GM12892 (cell line): ENCODE results near the gene DEK.
"Not testable (repeated sequence)": the region's sequence is repeated elsewhere in the genome, so short reads cannot be mapped to it uniquely, and the experiment has no call there.

Source experiments
- DNase-seq: peaks from one replicate; pipeline ENCODE4 v3.0.0; 2011; ENCODE audit not compliant: insufficient read length
- FAIRE-seq: peaks from 2 replicates; lab custom pipeline; 2011; peaks lifted over from hg19 to GRCh38; lab: Jason Lieb, UNC
- POLR2A ChIP-seq: IDR thresholded peaks from 2 replicates; pipeline ENCODE4 v1.6.1; 2011; ENCODE audit warnings: low read depth, low read length, control low read depth
- POLR2AphosphoS5 ChIP-seq: IDR thresholded peaks from 2 replicates; pipeline ENCODE4 v1.6.1; 2011; ENCODE audit warnings: low read depth, low read length, control low read depth
- TAF1 ChIP-seq: IDR thresholded peaks from 2 replicates; pipeline ENCODE4 v1.6.1; 2011; ENCODE audit warnings: low read depth, mild to moderate bottlenecking, control low read depth, low read length, borderline replicate concordance

Gene DEK

DNA sequence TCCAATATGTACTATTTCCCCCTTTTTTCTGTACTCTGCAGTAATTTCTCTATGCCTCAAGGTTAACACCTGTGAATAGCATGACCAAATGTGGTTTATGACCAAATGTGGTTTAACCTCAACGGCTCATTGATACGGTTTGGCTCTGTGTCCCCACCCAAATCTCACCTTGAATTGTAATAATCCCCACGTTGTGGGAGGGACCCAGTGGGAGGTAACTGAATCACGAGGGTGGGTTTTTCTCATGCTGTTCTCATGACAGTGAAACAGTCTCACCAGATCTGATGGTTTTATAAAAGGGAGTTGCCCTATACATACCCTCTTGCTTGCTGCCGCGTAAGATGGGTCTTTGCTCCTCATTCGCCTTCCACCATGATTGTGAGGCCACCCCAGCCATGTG lies 18.7 kb downstream of the DEK start:
- FAIRE-seq: no peak
- no peak for DNase-seq
- TF ChIP-seq POLR2AphosphoS5 (peak; percentile 55; the same call in 1 of the 2 replicates), TAF1 (no peak), POLR2A (peak; percentile 14; the same call in 1 of the 2 replicates)

DNA sequence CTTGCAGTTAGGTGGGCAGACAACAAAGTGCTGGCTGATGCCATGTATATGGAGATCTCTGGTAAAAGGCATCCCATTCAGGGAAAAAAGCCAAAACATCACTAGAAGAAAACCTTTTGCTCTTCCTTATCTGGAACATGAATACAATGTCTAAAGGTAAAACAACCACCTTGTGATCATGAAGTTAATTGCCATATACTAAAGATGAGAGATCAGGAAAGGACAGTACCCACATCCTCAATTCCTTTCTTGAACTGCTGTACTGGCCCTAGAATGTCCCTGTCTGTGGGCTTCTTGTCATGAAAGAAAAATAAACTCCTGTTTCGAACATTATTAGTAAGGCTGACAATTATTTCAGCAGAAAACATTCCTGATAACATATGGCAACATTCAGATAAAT lies 19.3 kb downstream of the DEK start:
- TF ChIP-seq POLR2AphosphoS5 (0 out of 2 replicates have a peak, but pooled peaks have one; percentile 5), POLR2A (0 out of 2 replicates have a peak, but pooled peaks have one; percentile 4), TAF1 (no peak)
- FAIRE-seq (no peak), DNase-seq (no peak)

- TF ChIP-seq POLR2AphosphoS5: no peak
- no peak for TF ChIP-seq POLR2A
- no peak for TF ChIP-seq TAF1
- FAIRE-seq: no peak
- no peak for DNase-seq
These were observed 20.1 kb downstream of the DEK start for GRCh38 chr6:18244251-18244650.

DNA sequence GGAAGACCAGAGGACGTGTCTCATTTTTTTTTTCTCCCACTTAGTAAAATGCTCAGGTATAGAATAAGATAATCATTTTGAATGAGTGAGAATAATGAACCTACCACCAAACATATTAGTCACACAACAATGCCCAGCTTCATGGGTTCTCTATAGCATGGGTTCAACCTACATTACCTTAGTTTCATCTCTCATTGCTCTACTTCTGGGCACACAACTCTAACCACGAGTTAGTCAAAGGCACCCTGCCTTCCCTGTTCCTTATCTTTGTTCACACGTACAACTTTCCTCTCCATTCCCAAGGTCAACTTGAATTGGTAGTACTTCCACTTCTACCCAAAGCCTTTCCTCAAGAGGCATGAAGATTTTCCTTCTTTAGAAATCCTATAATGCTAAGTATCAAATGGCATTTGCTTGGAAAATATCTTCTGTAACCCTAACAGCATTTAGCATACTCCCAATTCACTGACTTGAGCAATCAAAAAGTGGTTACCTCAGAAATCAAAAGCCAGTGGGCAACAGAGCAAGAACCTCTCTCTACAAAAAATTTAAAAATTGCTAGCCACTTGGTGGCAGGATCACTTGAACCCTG lies 20.9 kb downstream of the DEK start:
- no peak for FAIRE-seq
- TF ChIP-seq POLR2AphosphoS5 (peak; percentile 53), TAF1 (no peak)
- no peak for DNase-seq

DNA sequence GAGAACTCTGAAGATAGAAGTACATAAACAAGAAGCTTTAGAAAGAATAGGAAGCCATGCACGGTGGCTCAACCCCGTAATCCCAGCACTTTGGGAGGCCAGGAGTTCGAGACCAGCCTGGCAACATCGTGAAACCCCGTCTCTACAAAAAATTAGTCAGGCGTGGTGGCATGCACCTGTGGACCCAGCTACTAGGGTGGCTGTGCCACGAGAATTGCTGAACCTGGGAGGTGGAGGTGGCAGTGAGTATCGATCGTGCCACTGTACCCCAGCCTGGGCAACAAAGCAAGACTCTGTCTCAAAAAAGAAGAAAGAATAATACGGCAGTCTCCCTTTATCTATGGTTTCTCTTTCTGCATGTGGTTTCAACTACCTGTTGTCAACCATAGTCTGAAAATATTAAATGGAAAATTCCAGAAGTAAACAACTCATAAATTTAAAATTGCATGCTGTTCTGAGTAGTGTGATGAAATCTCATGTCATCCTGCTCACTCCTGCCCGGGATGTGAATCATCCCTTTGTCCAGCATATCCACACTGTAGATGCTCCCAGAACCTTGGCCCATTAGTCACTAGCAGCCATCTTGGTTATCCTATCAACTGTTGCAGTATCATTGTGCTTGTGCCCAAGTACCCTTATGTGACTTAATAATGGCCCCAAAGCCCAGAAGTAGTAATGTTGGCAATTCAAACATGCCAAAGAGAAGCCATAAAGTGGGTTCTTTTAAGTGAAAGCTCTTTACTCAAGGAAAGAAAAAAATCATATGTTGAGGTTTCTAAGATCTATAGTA lies 22.1 kb downstream of the DEK start:
- FAIRE-seq: no peak

GRCh38 chr6:18241208-18242038 lies 22.9 kb downstream of the DEK start:
- TF ChIP-seq TAF1 (no peak), POLR2A (no peak), POLR2AphosphoS5 (no peak)
- FAIRE-seq (no peak), DNase-seq (no peak)

More for the DNA sequence above, 22.1 kb downstream of the DEK start:
- no peak for DNase-seq
- TF ChIP-seq POLR2AphosphoS5 (peak; percentile 47; the same call in 1 of the 2 replicates), TAF1 (no peak)

GRCh38 chr6:18240230-18240629 lies 24.1 kb downstream of the DEK start:
- DNase-seq (no peak), FAIRE-seq (no peak)
- TF ChIP-seq TAF1: no peak
- TF ChIP-seq POLR2A: no peak
- TF ChIP-seq POLR2AphosphoS5: no peak

DNA sequence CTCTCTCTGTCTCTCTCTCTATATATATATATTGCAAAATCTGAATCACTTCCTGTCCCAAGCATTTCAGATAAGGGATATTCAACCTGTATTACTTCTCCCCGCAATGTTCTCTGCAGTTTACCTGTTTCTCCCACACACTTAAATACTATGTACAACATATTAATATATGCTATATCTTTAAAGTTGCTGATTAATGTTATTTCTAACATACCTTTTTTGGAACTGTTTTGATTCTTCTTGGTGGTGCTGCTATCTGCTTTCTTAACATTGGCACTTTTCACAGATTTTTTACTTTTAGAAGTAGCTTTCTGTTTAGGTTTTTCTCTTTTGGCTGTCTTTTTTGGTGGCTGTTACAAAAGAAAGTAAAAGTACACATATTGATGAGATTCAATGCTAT lies 27.2 kb downstream of the DEK start:
- no peak for TF ChIP-seq POLR2A
- TF ChIP-seq TAF1: no peak
- no peak for TF ChIP-seq POLR2AphosphoS5
- no peak for FAIRE-seq

GRCh38 chr6:18235524-18235923 lies 28.8 kb downstream of the DEK start:
- no peak for TF ChIP-seq TAF1
- TF ChIP-seq POLR2A: no peak
- no peak for TF ChIP-seq POLR2AphosphoS5
- DNase-seq (no peak), FAIRE-seq (no peak)

More for the DNA sequence above, 27.2 kb downstream of the DEK start:
- DNase-seq: no peak

DNA sequence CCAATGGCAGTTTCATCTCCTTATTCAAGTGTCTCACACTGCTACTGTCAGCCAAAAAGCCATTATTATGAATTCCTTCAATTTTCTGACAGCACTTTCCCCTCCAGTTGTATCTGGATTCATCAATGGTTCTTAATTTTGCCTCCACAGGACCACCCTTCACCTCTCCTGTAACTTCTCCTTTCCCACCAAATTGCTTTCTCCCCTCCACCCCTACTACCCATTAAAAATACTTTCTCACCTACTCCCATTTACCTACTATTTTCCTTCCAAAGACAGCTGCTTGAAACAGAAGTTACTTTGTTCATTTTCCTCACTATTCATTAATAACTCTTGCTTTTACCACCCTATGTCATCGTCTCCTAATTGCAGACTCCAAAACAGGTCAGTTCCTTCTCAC lies 29.8 kb downstream of the DEK start:
- no peak for FAIRE-seq
- no peak for TF ChIP-seq POLR2AphosphoS5
- no peak for TF ChIP-seq TAF1
- TF ChIP-seq POLR2A: no peak
- DNase-seq: no peak

- DNase-seq, FAIRE-seq: not testable (repeated sequence)
These were observed 30.6 kb downstream of the DEK start for GRCh38 chr6:18233770-18234169.

GRCh38 chr6:18231856-18232255 lies 32.5 kb downstream of the DEK start:
- not testable (repeated sequence) for FAIRE-seq, DNase-seq

DNA sequence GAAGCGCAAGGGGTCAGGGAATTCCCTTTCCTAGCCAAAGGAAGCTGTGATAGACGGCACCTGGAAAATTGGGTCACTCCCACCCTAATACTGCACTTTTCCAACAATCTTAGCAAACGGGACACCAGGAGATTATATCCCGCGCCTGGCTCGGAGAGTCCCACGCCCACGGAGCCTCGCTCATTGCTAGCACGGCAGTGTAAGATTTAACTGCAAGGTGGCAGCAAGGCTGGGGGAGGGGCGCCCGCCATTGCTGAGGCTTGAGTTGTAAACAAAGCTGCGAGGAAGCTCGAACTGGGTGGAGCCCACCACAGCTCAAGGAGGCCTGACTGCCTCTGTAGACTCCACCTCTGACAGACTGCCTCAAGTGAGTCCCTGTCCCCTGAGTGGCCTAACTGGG lies 35.7 kb downstream of the DEK start:
- DNase-seq, FAIRE-seq: not testable (repeated sequence)

- DNase-seq, FAIRE-seq: not testable (repeated sequence)
These were observed 37.2 kb downstream of the DEK start for GRCh38 chr6:18227166-18227565.

DNA sequence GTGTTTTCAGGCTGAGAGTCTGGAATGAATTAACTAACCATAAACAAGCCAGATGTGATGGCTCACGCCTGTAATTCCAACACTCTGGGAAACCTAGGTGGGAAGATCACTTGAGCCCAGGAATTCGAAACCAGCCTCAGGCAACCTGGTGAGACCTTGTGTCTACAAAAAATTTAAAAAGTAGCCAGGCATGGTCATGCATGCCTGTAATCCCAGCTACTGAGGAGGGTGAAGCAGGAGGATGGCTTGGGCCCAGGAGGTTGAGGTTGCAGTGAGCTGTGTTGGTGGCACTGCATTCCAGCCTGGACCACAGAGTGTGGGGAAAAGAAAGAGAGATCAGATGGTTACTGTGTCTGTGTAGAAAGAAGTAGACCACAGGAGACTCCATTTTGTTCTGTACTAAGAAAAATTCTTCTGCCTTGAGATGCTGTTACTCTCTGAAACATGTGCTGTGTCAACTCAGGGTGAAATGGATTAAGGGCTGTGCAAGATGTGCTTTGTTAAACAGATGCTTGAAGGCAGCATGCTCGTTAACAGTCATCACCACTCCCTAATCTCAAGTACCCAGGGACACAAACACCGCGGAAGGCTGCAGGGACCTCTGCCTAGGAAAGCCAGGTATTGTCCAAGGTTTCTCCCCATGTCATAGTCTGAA lies 37.8 kb downstream of the DEK start:
- FAIRE-seq, DNase-seq: not testable (repeated sequence)
